Measurements from ENCODE around the gene PRCP.

Gene PRCP

GRCh38 chr11:82890002-82890341, 10.3 kb downstream of the PRCP start:
- no peak for DNase-seq (ENCODE audit: low read depth)
- TF ChIP-seq CTCF (IDR thresholded peaks at IDR 0.05; ENCODE audit: insufficient read depth, low read depth, low read length, missing control alignments): no peak
- no peak overlapping the region for H3K4me3 ChIP-seq (ENCODE audit: low read depth, low read length)

GRCh38 chr11:82889133-82890001, 10.9 kb downstream of the PRCP start:
- no peak for TF ChIP-seq CTCF (IDR thresholded peaks at IDR 0.05; ENCODE audit: insufficient read depth, low read depth, low read length, missing control alignments)
- DNase-seq (ENCODE audit: low read depth): no peak
- H3K4me3 ChIP-seq (ENCODE audit: low read depth, low read length): no peak overlapping the region

GRCh38 chr11:82883853-82884252, 16.4 kb downstream of the PRCP start:
- no peak for TF ChIP-seq CTCF (IDR thresholded peaks at IDR 0.05; ENCODE audit: insufficient read depth, low read depth, low read length, missing control alignments)
- H3K4me3 ChIP-seq (ENCODE audit: low read depth, low read length): no peak overlapping the region
- no peak for DNase-seq (ENCODE audit: low read depth)

- no peak for DNase-seq (ENCODE audit: low read depth)
- H3K4me3 ChIP-seq (ENCODE audit: low read depth, low read length): no peak overlapping the region
- TF ChIP-seq CTCF (IDR thresholded peaks at IDR 0.05; ENCODE audit: insufficient read depth, low read depth, low read length, missing control alignments): no peak
Measured at GRCh38 chr11:82874646-82875523, 25.3 kb downstream of the PRCP start.

- no peak for DNase-seq (ENCODE audit: low read depth)
- TF ChIP-seq CTCF (IDR thresholded peaks at IDR 0.05; ENCODE audit: insufficient read depth, low read depth, low read length, missing control alignments): no peak
- H3K4me3 ChIP-seq (ENCODE audit: low read depth, low read length): no peak overlapping the region
Measured at GRCh38 chr11:82873919-82874333, 26.3 kb downstream of the PRCP start.

GRCh38 chr11:82872377-82873150, 27.7 kb downstream of the PRCP start:
- no peak for TF ChIP-seq CTCF (IDR thresholded peaks at IDR 0.05; ENCODE audit: insufficient read depth, low read depth, low read length, missing control alignments)

More at GRCh38 chr11:82872377-82873150, 27.7 kb downstream of the PRCP start:
- no peak overlapping the region for H3K4me3 ChIP-seq (ENCODE audit: low read depth, low read length)
- DNase-seq (ENCODE audit: low read depth): no peak

Measured in GM12865 (cell line).